ENCODE results near the gene TMEM217.

The TMEM217 gene

GRCh38 chr6:37177935-37178517 lies 79.9 kb downstream of the TMEM217 start:
- DNase-seq = no peak

- DNase-seq = no peak
Observed at GRCh38 chr6:37177077-37177934, 80.6 kb downstream of the TMEM217 start.

- DNase-seq = no peak
Observed at GRCh38 chr6:37176268-37177076, 81.5 kb downstream of the TMEM217 start.

GRCh38 chr6:37175332-37176267 lies 82.3 kb downstream of the TMEM217 start:
- DNase-seq = no peak

- no peak for DNase-seq
Observed at GRCh38 chr6:37174515-37175331, 83.2 kb downstream of the TMEM217 start.

GRCh38 chr6:37174196-37174514 lies 83.8 kb downstream of the TMEM217 start:
- no peak for DNase-seq

- peak; percentile 47 to 60 for DNase-seq
Observed at GRCh38 chr6:37173493-37174195, 84.3 kb downstream of the TMEM217 start.

GRCh38 chr6:37172912-37173492 lies 84.9 kb downstream of the TMEM217 start:
- DNase-seq = no peak

GRCh38 chr6:37171970-37172812 lies 85.8 kb downstream of the TMEM217 start:
- DNase-seq = peak; percentile 90 to 93

- DNase-seq = peak; percentile 41 to 51
Observed at GRCh38 chr6:37171201-37171969, 86.6 kb downstream of the TMEM217 start.

GRCh38 chr6:37170273-37171200 lies 87.4 kb downstream of the TMEM217 start:
- DNase-seq = peak; percentile 45 to 63

- DNase-seq = peak; percentile 100
Observed at GRCh38 chr6:37169496-37170272, 88.3 kb downstream of the TMEM217 start, which contains the start of gene PIM1. Gene PIM1 (plus strand): TSS chr6:37170152. CDS start chr6:37170576, 424 bp downstream.

GRCh38 chr6:37168811-37169495 lies 89.0 kb downstream of the TMEM217 start:
- peak; percentile 40 to 47 for DNase-seq

- no peak for DNase-seq
Observed at GRCh38 chr6:37168163-37168758, 89.7 kb downstream of the TMEM217 start.

GRCh38 chr6:37162740-37163139 lies 95.2 kb downstream of the TMEM217 start:
- DNase-seq = no peak

All from activated CD4-positive, alpha-beta T cell treated with anti-CD3 and anti-CD28 coated beads, Interleukin-2, amount 50 U/mL, for 48 hours (primary cell).